ENCODE measurements around the gene SETD4. TPM values are rescaled to one million over a fixed set of nuclear protein-coding genes. Genes with fewer than 3 reads are reported as not detected.

Gene SETD4
- polyA plus RNA-seq, 2 donors: 9.1 to 13.7 TPM

DNA sequence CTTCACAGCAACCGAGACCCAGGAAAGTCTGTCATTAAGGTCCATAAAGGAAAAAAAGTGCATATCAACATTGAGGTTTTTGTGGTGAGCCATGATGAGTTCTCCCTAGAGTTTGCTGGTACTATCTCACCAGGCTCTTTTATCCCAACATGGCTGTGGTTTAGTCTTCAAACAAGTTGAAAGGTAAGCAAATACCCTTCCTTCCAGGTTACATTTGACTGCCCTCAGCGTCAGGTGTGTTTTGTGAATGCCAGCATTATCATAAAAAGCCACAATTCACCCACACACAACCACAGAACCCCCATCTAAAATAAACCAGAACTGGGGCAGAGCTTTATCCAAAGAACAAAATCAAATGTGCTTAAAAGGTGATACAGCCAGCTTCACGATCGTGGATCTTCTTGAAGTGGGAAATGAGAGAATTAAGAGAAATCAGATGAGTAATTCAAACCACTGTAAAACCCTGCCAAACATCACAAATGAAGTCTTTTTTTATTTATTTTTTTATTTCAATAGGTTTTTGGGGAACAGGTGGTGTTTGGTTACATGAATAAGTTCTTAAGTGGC is 64.7 kb downstream of the SETD4 start:
- no peaks in the 10 kb centered on the region for H3K9me3 ChIP-seq (ENCODE audit: control insufficient read depth in 2 of 2, insufficient read depth in 1 of 2, low read depth in 1 of 2, low read length in 1 of 2)
- no peak overlapping the region for H3K4me3 ChIP-seq (ENCODE audit: low read depth in 1 of 2, low read length in 2 of 2)
- peaks cover 0 to 3% of the 10 kb centered on the region in 2 donors for H3K27me3 ChIP-seq (ENCODE audit: control insufficient read depth in 1 of 2, insufficient read depth in 2 of 2, low read length in 2 of 2)
- H3K4me1 ChIP-seq (ENCODE audit: control insufficient read depth in 2 of 2, insufficient read depth in 2 of 2, low read length in 1 of 2): no peaks in the 10 kb centered on the region
- 65 to 66% methylated on average over 4 of the region's 4 CpGs for WGBS, 2 donors
- H3K27ac ChIP-seq (ENCODE audit: low read depth in 2 of 2, low read length in 1 of 2): no peak overlapping the region
- H3K36me3 ChIP-seq (ENCODE audit: control insufficient read depth in 2 of 2, insufficient read depth in 2 of 2, low read length in 1 of 2): no peaks in the 10 kb centered on the region

DNA sequence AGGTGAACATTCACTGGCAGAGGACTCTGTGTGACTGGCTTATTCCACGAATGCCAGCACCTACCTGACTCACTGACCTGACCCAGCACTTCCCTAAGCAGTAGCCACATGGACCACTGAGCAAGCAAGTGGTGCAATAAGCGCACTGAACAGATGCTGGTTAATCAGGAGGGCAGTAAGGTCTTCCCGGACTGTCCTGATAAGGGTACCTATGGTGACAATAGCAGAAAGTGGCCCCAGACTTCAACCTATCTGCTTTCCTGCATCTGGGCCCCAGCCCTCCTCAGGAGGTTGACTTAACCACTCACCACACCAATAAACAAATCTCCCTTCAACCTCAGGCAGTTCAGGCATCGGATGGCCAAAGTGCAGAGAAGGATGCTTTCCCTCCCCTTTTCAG is 65.7 kb downstream of the SETD4 start:
- Histone ChIP-seq H3K4me3 (ENCODE audit: low read depth in 1 of 2, low read length in 2 of 2) (no peak overlapping the region), H3K9me3 (ENCODE audit: control insufficient read depth in 2 of 2, insufficient read depth in 1 of 2, low read depth in 1 of 2, low read length in 1 of 2) (no peaks in the 10 kb centered on the region), H3K36me3 (ENCODE audit: control insufficient read depth in 2 of 2, insufficient read depth in 2 of 2, low read length in 1 of 2) (no peaks in the 10 kb centered on the region), H3K27ac (ENCODE audit: low read depth in 2 of 2, low read length in 1 of 2) (no peak overlapping the region), H3K27me3 (ENCODE audit: control insufficient read depth in 1 of 2, insufficient read depth in 2 of 2, low read length in 2 of 2) (peaks cover 0 to 3% of the 10 kb centered on the region in 2 donors), H3K4me1 (ENCODE audit: control insufficient read depth in 2 of 2, insufficient read depth in 2 of 2, low read length in 1 of 2) (no peaks in the 10 kb centered on the region)
- WGBS, 2 donors: 61 to 68% methylated on average over 4 of the region's 4 CpGs

DNA sequence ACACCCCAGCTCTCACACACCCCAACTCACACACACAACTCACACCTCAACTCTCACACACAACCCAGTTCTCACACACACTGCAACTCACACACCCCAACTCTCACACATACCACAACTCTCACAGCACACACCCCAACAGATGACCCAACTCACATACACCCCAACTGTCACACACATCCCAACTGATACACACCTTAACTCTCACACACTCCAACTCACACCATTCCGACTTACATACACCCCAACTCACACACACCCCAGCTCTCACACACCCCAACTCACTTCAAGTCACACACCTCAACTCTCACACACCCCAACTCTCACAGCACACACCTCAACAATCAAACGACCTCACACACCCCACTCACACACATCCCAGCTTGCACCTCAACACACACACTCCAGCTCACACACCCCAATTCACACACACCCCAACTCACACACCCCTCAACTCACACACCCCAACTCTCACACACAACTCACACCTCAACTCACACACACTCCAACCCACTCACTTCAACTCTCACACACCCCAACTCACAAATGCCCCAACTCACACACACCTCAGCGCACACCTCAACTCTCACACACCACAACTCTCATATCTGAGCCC is 66.3 kb downstream of the SETD4 start:
- no peak overlapping the region for H3K4me3 ChIP-seq (ENCODE audit: low read depth in 1 of 2, low read length in 2 of 2)
- 70 to 79% methylated on average over 3 of the region's 3 CpGs for WGBS, 2 donors
- no peaks in the 10 kb centered on the region for H3K36me3 ChIP-seq (ENCODE audit: control insufficient read depth in 2 of 2, insufficient read depth in 2 of 2, low read length in 1 of 2)
- H3K27me3 ChIP-seq (ENCODE audit: control insufficient read depth in 1 of 2, insufficient read depth in 2 of 2, low read length in 2 of 2): peaks cover 0 to 3% of the 10 kb centered on the region in 2 donors
- no peaks in the 10 kb centered on the region for H3K9me3 ChIP-seq (ENCODE audit: control insufficient read depth in 2 of 2, insufficient read depth in 1 of 2, low read depth in 1 of 2, low read length in 1 of 2)
- H3K4me1 ChIP-seq (ENCODE audit: control insufficient read depth in 2 of 2, insufficient read depth in 2 of 2, low read length in 1 of 2): no peaks in the 10 kb centered on the region
- H3K27ac ChIP-seq (ENCODE audit: low read depth in 2 of 2, low read length in 1 of 2): no peak overlapping the region

DNA sequence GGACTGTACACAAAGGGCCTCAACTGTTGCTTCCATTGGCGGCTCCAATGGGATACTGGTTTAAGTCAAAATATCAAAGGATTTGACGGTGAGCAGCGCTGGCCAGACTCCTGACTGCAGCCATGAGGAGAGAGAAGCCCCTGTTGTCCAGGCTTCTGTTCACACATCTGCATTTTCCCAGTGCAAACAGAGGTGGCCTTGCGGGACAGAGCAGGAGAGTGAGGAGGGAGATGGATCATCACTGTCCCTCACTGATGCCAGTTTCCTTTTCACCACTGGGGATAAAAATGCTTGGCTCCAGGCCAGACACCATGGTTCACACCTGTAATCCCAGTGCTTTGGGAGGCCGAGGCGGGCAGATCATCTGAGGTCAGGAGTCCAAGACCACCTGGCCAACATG is 69.2 kb downstream of the SETD4 start:
- WGBS, 2 donors: 89 to 90% methylated on average over 6 of the region's 6 CpGs
- H3K9me3 ChIP-seq (ENCODE audit: control insufficient read depth in 2 of 2, insufficient read depth in 1 of 2, low read depth in 1 of 2, low read length in 1 of 2): no peaks in the 10 kb centered on the region
- peaks cover 0 to under 1% of the 10 kb centered on the region in 2 donors for H3K27me3 ChIP-seq (ENCODE audit: control insufficient read depth in 1 of 2, insufficient read depth in 2 of 2, low read length in 2 of 2)
- no peaks in the 10 kb centered on the region for H3K36me3 ChIP-seq (ENCODE audit: control insufficient read depth in 2 of 2, insufficient read depth in 2 of 2, low read length in 1 of 2)
- no peaks in the 10 kb centered on the region for H3K4me1 ChIP-seq (ENCODE audit: control insufficient read depth in 2 of 2, insufficient read depth in 2 of 2, low read length in 1 of 2)
- H3K27ac ChIP-seq (ENCODE audit: low read depth in 2 of 2, low read length in 1 of 2): no peak overlapping the region
- no peak overlapping the region for H3K4me3 ChIP-seq (ENCODE audit: low read depth in 1 of 2, low read length in 2 of 2)

DNA sequence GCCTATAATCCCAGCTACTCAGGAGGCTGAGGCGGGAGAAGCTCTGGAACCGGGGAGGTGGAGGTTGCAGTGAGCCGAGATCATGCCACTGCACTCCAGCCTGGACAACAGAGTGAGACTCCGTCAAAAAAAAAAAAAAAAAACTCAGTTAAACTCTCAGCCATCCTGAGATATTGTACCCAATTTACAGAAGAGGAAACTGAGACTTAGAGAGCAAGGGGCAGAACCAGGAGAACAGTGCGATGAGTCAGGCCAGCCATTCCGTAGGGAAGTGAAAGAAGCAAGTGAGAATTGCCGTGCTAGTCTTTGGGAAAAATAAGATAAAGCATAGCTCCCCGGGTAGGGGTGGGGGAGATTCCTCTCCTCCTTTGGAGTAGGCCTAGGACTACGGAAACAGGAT is 69.7 kb downstream of the SETD4 start:
- Histone ChIP-seq H3K27me3 (ENCODE audit: control insufficient read depth in 1 of 2, insufficient read depth in 2 of 2, low read length in 2 of 2) (no peaks in the 10 kb centered on the region), H3K9me3 (ENCODE audit: control insufficient read depth in 2 of 2, insufficient read depth in 1 of 2, low read depth in 1 of 2, low read length in 1 of 2) (no peaks in the 10 kb centered on the region), H3K4me3 (ENCODE audit: low read depth in 1 of 2, low read length in 2 of 2) (no peak overlapping the region), H3K27ac (ENCODE audit: low read depth in 2 of 2, low read length in 1 of 2) (no peak overlapping the region), H3K36me3 (ENCODE audit: control insufficient read depth in 2 of 2, insufficient read depth in 2 of 2, low read length in 1 of 2) (no peaks in the 10 kb centered on the region), H3K4me1 (ENCODE audit: control insufficient read depth in 2 of 2, insufficient read depth in 2 of 2, low read length in 1 of 2) (no peaks in the 10 kb centered on the region)
- 93 to 94% methylated on average over 9 of the region's 9 CpGs for WGBS, 2 donors

DNA sequence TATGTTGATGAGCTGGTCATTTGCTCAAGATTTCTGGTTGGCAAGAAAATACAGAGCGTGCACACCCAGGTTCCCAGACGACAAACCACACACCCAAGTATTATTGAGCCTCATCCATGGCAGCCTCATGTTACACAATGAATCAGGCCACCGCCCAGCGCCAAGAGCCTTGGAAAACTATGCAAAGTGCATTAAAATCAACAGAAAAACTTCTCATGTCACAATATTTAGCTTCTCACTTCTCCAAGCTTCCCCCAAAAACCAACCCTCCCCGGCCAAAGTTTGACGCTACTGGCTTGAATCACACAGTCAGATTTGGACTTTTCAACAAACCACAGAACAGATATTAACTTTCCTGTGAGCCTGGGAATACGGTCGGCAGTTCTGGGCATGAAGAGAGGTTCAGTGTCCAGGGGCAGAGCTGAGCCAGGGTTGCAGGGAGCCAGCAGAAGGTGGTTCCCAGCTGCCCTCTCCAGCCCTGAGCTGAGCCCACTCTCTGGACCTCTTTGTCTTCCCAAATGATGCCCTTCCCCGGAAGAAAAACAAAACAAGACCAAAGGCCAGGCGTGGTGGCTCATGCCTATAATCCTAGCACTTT is 71.1 kb downstream of the SETD4 start:
- Histone ChIP-seq H3K4me1 (ENCODE audit: control insufficient read depth in 2 of 2, insufficient read depth in 2 of 2, low read length in 1 of 2) (no peaks in the 10 kb centered on the region), H3K36me3 (ENCODE audit: control insufficient read depth in 2 of 2, insufficient read depth in 2 of 2, low read length in 1 of 2) (no peaks in the 10 kb centered on the region), H3K27ac (ENCODE audit: low read depth in 2 of 2, low read length in 1 of 2) (no peak overlapping the region), H3K4me3 (ENCODE audit: low read depth in 1 of 2, low read length in 2 of 2) (no peak overlapping the region), H3K9me3 (ENCODE audit: control insufficient read depth in 2 of 2, insufficient read depth in 1 of 2, low read depth in 1 of 2, low read length in 1 of 2) (no peaks in the 10 kb centered on the region), H3K27me3 (ENCODE audit: control insufficient read depth in 1 of 2, insufficient read depth in 2 of 2, low read length in 2 of 2) (no peaks in the 10 kb centered on the region)
- WGBS, 2 donors: 50 to 58% methylated on average over 10 of the region's 10 CpGs

DNA sequence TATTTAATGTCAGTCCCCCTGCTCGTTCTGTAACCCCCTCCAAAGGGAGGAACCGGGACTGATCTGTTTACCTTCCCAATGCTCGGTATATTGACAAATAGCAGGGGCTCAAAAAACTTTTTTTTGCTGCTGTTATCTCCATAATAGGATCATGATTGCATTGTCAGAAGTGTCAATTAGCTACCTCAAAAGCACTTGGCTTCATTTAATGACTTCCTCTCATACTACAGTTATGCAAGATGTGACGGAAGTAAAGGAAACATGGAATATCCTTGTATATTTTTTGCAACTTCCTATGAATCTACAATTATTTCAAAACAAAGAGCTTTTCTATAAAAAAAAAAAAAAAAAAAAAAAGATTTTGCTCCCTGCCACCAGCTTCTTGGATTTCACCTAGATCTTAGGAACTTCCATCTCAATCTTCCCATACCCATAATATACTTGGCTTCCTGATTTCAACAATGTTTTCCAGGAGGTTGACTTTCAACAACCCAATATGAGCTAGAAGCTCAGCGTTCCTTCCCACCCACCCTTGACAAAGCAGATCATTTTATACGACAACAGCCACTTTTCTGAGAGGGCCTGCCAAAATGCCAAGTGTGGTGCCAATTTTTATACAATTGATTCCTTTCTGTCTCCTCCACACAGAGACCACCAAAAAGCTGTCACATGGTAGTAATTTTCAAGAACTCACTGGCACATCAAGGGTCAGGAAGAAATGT is 71.7 kb downstream of the SETD4 start:
- Histone ChIP-seq H3K4me3 (ENCODE audit: low read depth in 1 of 2, low read length in 2 of 2) (no peak overlapping the region), H3K4me1 (ENCODE audit: control insufficient read depth in 2 of 2, insufficient read depth in 2 of 2, low read length in 1 of 2) (no peaks in the 10 kb centered on the region), H3K36me3 (ENCODE audit: control insufficient read depth in 2 of 2, insufficient read depth in 2 of 2, low read length in 1 of 2) (no peaks in the 10 kb centered on the region), H3K27me3 (ENCODE audit: control insufficient read depth in 1 of 2, insufficient read depth in 2 of 2, low read length in 2 of 2) (no peaks in the 10 kb centered on the region), H3K27ac (ENCODE audit: low read depth in 2 of 2, low read length in 1 of 2) (no peak overlapping the region), H3K9me3 (ENCODE audit: control insufficient read depth in 2 of 2, insufficient read depth in 1 of 2, low read depth in 1 of 2, low read length in 1 of 2) (peaks cover 0 to 3% of the 10 kb centered on the region in 2 donors)
- 51 to 52% methylated on average over 6 of the region's 6 CpGs for WGBS, 2 donors

DNA sequence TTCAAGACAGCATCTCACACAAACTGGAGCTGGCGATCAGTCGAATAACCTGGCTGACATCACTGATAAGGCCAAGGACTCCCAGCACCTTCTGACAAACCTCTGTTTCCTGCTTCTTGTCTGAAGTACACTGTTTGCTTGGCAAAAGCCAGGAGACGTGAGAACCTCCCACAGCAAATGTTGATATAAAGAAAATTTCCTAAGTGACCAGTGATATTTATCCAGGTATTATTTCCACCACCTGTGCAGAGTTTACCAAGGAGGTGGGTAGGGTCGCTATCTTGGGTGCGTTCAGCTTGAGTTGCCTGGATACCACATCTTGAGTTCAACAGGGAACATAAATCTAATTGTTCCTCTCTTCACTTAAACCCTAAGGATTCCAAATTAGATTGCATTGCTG is 72.9 kb downstream of the SETD4 start:
- H3K27me3 ChIP-seq (ENCODE audit: control insufficient read depth in 1 of 2, insufficient read depth in 2 of 2, low read length in 2 of 2): no peaks in the 10 kb centered on the region
- no peaks in the 10 kb centered on the region for H3K36me3 ChIP-seq (ENCODE audit: control insufficient read depth in 2 of 2, insufficient read depth in 2 of 2, low read length in 1 of 2)
- no peak overlapping the region for H3K27ac ChIP-seq (ENCODE audit: low read depth in 2 of 2, low read length in 1 of 2)
- H3K4me1 ChIP-seq (ENCODE audit: control insufficient read depth in 2 of 2, insufficient read depth in 2 of 2, low read length in 1 of 2): no peaks in the 10 kb centered on the region
- 56 to 70% methylated on average over 5 of the region's 5 CpGs for WGBS, 2 donors
- H3K9me3 ChIP-seq (ENCODE audit: control insufficient read depth in 2 of 2, insufficient read depth in 1 of 2, low read depth in 1 of 2, low read length in 1 of 2): peaks cover 0 to 3% of the 10 kb centered on the region in 2 donors
- H3K4me3 ChIP-seq (ENCODE audit: low read depth in 1 of 2, low read length in 2 of 2): no peak overlapping the region

DNA sequence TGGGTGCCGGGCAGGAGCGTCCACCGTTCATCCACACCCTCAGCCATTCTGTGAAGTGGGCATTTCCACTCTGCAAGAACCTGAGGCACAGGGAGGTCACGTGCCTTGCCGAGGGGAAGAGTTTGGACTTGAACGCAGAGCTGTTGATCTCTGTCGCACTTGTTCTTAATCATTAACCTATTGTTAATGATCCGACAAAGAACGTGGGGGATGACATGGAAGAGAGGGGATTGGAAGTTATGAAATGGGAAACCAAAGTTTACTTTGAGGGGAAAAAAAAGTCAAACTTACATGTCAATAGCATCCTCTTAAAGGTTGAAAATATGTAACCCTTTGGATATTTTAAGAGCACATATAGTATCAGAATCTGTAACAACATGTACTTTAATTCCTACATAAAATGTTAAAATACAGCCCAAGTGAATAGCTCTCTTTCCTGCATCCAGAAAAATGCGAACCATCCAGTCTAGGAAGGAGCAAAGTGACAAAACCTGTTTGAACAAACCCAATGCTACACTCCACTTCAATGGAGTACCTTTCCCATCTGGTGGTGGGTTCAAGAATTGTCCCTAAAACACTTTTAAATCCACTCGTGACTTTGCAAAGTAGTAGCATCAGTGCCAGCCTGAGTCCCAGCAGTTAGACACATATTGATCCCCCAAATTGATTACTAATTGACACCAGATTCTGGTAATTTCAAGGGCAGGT is 75.5 kb downstream of the SETD4 start:
- WGBS, 2 donors: 48 to 64% methylated on average over 11 of the region's 11 CpGs
- Histone ChIP-seq H3K27ac (ENCODE audit: low read depth in 2 of 2, low read length in 1 of 2) (no peak overlapping the region), H3K4me1 (ENCODE audit: control insufficient read depth in 2 of 2, insufficient read depth in 2 of 2, low read length in 1 of 2) (no peaks in the 10 kb centered on the region), H3K27me3 (ENCODE audit: control insufficient read depth in 1 of 2, insufficient read depth in 2 of 2, low read length in 2 of 2) (no peaks in the 10 kb centered on the region), H3K36me3 (ENCODE audit: control insufficient read depth in 2 of 2, insufficient read depth in 2 of 2, low read length in 1 of 2) (no peaks in the 10 kb centered on the region), H3K9me3 (ENCODE audit: control insufficient read depth in 2 of 2, insufficient read depth in 1 of 2, low read depth in 1 of 2, low read length in 1 of 2) (peaks cover 0 to 3% of the 10 kb centered on the region in 2 donors), H3K4me3 (ENCODE audit: low read depth in 1 of 2, low read length in 2 of 2) (no peak overlapping the region)

All from esophagus (tissue), 2 donors.